Gastroesophageal sphincter (tissue), 4 donors: ENCODE data around the gene TXNL1. TPM values are rescaled to one million over a fixed set of nuclear protein-coding genes. Genes with fewer than 3 reads are reported as not detected.

ENCODE experiments used
- ATAC-seq: fragments of 150-250 bp; one replicate; pipeline ENCODE4 v1.9.1; 2016; ENCODE audit warnings: mild to moderate bottlenecking, moderate library complexity
- H3K27ac ChIP-seq, 4 donors: fragments of 200-600 bp; sonication (generic) in 3 of 4; 1 replicate in 3 of 4; 2 replicates in 1 of 4; pipeline ENCODE4 v1.5.1; 2016 to 2019
- H3K27me3 ChIP-seq: fragments of 200-600 bp; sonication (generic); one replicate; pipeline ENCODE4 v1.5.1; 2019
- H3K36me3 ChIP-seq, 2 donors: fragments of 200-600 bp; sonication (generic); one replicate each; pipeline ENCODE4 v1.5.1; 2019; ENCODE audit warnings: control low read depth in 1 of 2
- H3K4me1 ChIP-seq, 3 donors: fragments of 200-600 bp; sonication (generic); 1 replicate in 2 of 3; 2 replicates in 1 of 3; pipeline ENCODE4 v1.5.1; 2016 to 2019; ENCODE audit warnings: control low read depth in 2 of 3
- H3K4me3 ChIP-seq, 2 donors: fragments of 200-600 bp; sonication (generic); one replicate each; pipeline ENCODE4 v1.5.1; 2019; ENCODE audit warnings: mild to moderate bottlenecking in 1 of 2, moderate library complexity in 1 of 2
- H3K9me3 ChIP-seq, 3 donors: fragments of 200-600 bp; sonication (generic); one replicate each; pipeline ENCODE4 v1.5.1; 2017 to 2019; ENCODE audit warnings: control low read depth in 2 of 3
- EP300 ChIP-seq: sonication (generic); formaldehyde crosslinking; IDR thresholded peaks from one replicate; pipeline ENCODE4 v1.6.1; 2017; ENCODE audit warnings: antibody characterized with exemption, mild to moderate bottlenecking
- POLR2A ChIP-seq, 2 donors: fragments of 450-650 bp; IDR thresholded peaks; one replicate each; pipeline ENCODE4 v1.6.1; 2017; ENCODE audit warnings: antibody characterized with exemption in 2 of 2, mild to moderate bottlenecking in 2 of 2, moderate library complexity in 1 of 2
- POLR2AphosphoS5 ChIP-seq: sonication (generic); formaldehyde crosslinking; IDR thresholded peaks from one replicate; pipeline ENCODE4 v1.6.1; 2017; ENCODE audit warnings: antibody characterized with exemption
- WGBS, 2 donors: methylation state at CpG; one replicate each; pipeline ENCODE4 v1.1.5; 2018; ENCODE audit warnings: low coverage in 1 of 2; 5-methylcytosine and 5-hydroxymethylcytosine counted together
- total RNA-seq, 4 donors: library from RNA; depleted of rRNA; stranded (reverse); fragments of >200 nt; gene quantifications; one replicate each; pipeline ENCODE4 v1.1.0, GENCODE V29; 2016
- TF ChIP-seq, protein P1 (sequence below), 4 experiments: fragments of 200-600 bp in 2 of 4; fragments of 450-650 bp in 2 of 4; sonication (generic) in 1 of 4; IDR thresholded peaks; one replicate each; pipeline ENCODE4 v1.5.1; 2017 to 2019; ENCODE audit warnings: antibody characterized with exemption in 4 of 4, mild to moderate bottlenecking in 2 of 4, moderate library complexity in 2 of 4

The TXNL1 gene
- total RNA-seq, 4 donors from 2014 or later = 43.6 to 53.0 (median 47.7) TPM

DNA sequence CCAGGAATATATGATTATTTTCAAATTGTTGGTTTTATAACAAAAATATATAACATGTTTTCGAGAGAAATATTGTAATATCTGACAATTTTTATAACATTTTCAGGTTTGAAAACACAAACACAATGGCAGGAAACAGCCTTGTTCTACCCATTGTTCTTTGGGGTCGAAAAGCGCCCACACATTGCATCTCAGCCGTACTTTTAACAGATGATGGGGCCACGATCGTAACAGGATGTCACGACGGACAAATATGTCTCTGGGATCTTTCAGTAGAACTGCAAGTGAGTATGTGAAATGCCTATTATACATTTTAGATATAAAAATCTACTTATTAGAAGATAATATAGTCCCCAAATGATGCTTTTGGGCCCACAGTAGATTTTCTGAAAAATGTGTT is 34.0 kb upstream of the TXNL1 start:
- TF ChIP-seq, protein P1, sequence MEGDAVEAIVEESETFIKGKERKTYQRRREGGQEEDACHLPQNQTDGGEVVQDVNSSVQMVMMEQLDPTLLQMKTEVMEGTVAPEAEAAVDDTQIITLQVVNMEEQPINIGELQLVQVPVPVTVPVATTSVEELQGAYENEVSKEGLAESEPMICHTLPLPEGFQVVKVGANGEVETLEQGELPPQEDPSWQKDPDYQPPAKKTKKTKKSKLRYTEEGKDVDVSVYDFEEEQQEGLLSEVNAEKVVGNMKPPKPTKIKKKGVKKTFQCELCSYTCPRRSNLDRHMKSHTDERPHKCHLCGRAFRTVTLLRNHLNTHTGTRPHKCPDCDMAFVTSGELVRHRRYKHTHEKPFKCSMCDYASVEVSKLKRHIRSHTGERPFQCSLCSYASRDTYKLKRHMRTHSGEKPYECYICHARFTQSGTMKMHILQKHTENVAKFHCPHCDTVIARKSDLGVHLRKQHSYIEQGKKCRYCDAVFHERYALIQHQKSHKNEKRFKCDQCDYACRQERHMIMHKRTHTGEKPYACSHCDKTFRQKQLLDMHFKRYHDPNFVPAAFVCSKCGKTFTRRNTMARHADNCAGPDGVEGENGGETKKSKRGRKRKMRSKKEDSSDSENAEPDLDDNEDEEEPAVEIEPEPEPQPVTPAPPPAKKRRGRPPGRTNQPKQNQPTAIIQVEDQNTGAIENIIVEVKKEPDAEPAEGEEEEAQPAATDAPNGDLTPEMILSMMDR (IDR thresholded peaks at IDR 0.05) = no peak
- TF ChIP-seq POLR2AphosphoS5 (no peak), POLR2A (IDR thresholded peaks at IDR 0.05) (no peak), EP300 (no peak)
- Histone ChIP-seq H3K4me1 (no peaks in the 10 kb centered on the region), H3K27me3 (no peaks in the 10 kb centered on the region), H3K27ac (no peak overlapping the region), H3K9me3 (no peaks in the 10 kb centered on the region), H3K36me3 (peaks cover 0 to 14% of the 10 kb centered on the region in 2 donors), H3K4me3 (no peak overlapping the region)
- ATAC-seq = no peak
- 83 to 84% methylated on average over 7 to 8 of the region's 8 CpGs for WGBS, 2 donors

DNA sequence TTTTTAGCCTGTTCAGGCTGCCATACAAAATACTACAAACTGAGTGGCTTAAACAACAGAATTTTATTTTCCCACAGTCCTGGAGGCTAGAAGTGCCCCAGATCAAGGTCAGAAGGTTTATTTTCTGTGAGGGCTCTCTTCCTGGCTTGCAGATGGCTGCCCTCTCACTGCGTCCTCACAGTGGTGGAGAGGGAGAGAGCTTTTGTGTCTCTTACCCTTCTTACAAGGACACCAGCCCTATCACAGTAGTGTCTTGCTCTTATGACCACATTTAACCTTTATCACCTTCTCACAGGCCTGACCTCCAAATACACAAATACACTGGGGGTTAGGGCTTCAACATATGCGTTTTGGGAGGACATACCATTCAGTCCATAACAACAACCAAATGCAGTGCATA is 24.5 kb upstream of the TXNL1 start:
- Histone ChIP-seq H3K9me3 (no peaks in the 10 kb centered on the region), H3K27me3 (no peaks in the 10 kb centered on the region), H3K36me3 (no peaks in the 10 kb centered on the region), H3K4me1 (no peaks in the 10 kb centered on the region), H3K4me3 (no peak overlapping the region), H3K27ac (no peak overlapping the region)
- ATAC-seq = no peak
- no peak for TF ChIP-seq EP300
- TF ChIP-seq POLR2AphosphoS5 = no peak
- TF ChIP-seq, protein P1 (IDR thresholded peaks at IDR 0.05) = no peak
- no peak for TF ChIP-seq POLR2A (IDR thresholded peaks at IDR 0.05)
- 80 to 100% methylated on average over 1 to 2 of the region's 2 CpGs for WGBS, 2 donors

- H3K9me3 ChIP-seq = no peaks in the 10 kb centered on the region
- H3K36me3 ChIP-seq = no peaks in the 10 kb centered on the region
- TF ChIP-seq EP300 (no peak), POLR2AphosphoS5 (no peak), POLR2A (IDR thresholded peaks at IDR 0.05) (no peak)
- TF ChIP-seq, protein P1 (IDR thresholded peaks at IDR 0.05) = no peak
- H3K27ac ChIP-seq = no peak overlapping the region
- WGBS, 2 donors = 80 to 87% methylated on average over 5 of the region's 5 CpGs
- H3K27me3 ChIP-seq = no peaks in the 10 kb centered on the region
- H3K4me1 ChIP-seq = no peaks in the 10 kb centered on the region
- H3K4me3 ChIP-seq = no peak overlapping the region
- ATAC-seq = no peak
Observed at GRCh38 chr18:56662502-56662901, 24.1 kb upstream of the TXNL1 start.

- H3K27ac ChIP-seq = no peak overlapping the region
- H3K4me1 ChIP-seq = no peaks in the 10 kb centered on the region
- no peaks in the 10 kb centered on the region for H3K27me3 ChIP-seq
- no peaks in the 10 kb centered on the region for H3K36me3 ChIP-seq
- no peak overlapping the region for H3K4me3 ChIP-seq
- no peak for ATAC-seq
- no peaks in the 10 kb centered on the region for H3K9me3 ChIP-seq
- WGBS, 2 donors = 67% methylated on average over 3 of the region's 4 CpGs
- TF ChIP-seq, protein P1 (IDR thresholded peaks at IDR 0.05) = no peak
- no peak for TF ChIP-seq EP300
Observed at GRCh38 chr18:56662063-56662408, 23.6 kb upstream of the TXNL1 start.

GRCh38 chr18:56661360-56662062 is 23.1 kb upstream of the TXNL1 start:
- Histone ChIP-seq H3K27me3 (no peaks in the 10 kb centered on the region), H3K4me3 (no peak overlapping the region), H3K36me3 (no peaks in the 10 kb centered on the region), H3K4me1 (no peaks in the 10 kb centered on the region), H3K9me3 (no peaks in the 10 kb centered on the region), H3K27ac (no peak overlapping the region)
- no peak for ATAC-seq
- TF ChIP-seq, protein P1 (IDR thresholded peaks at IDR 0.05) = no peak
- no peak for TF ChIP-seq POLR2AphosphoS5
- no peak for TF ChIP-seq EP300
- TF ChIP-seq POLR2A (IDR thresholded peaks at IDR 0.05) = no peak
- 33 to 38% methylated on average over 2 of the region's 2 CpGs for WGBS, 2 donors
